ENCODE data around the gene ABCA13. TPM values are rescaled to one million over a fixed set of nuclear protein-coding genes. Genes with fewer than 3 reads are reported as not detected.

The ABCA13 gene
- total RNA-seq, 1 experiment from 2014 or later: 1.7 TPM

- Histone ChIP-seq H3K4me1 (ENCODE audit: control insufficient read depth, insufficient read depth, low read length) (no peaks in the 10 kb centered on the region), H3K27me3 (ENCODE audit: control insufficient read depth, insufficient read depth, low read length) (no peaks in the 10 kb centered on the region), H3K9me3 (ENCODE audit: control insufficient read depth, insufficient read depth, low read depth, low read length) (no peaks in the 10 kb centered on the region), H3K36me3 (ENCODE audit: control insufficient read depth, insufficient read depth, low read length) (no peaks in the 10 kb centered on the region), H3K4me3 (ENCODE audit: low read depth in 2 of 2, low read length in 2 of 2) (no peak overlapping the region), H3K27ac (ENCODE audit: low read length) (no peak overlapping the region)
- no TSS peak for BruUV-seq (replicated peaks)
- DNase-seq (ENCODE audit: low read depth, low spot score): no peak
- no peak for ATAC-seq
- intact Hi-C loops (cut with micrococcal nuclease; ENCODE audit: unreplicated experiment): no loop called here
- ChIA-PET CTCF (no interaction called here), POLR2A (no interaction called here)
- TF ChIP-seq REST (IDR thresholded peaks at IDR 0.05; ENCODE audit: insufficient read depth in 1 of 2, low read depth in 2 of 2, low read length in 1 of 2) (no peak), TCF7L2 (IDR thresholded peaks at IDR 0.05; ENCODE audit: low read depth, low read length) (no peak), SIN3A (IDR thresholded peaks at IDR 0.05; ENCODE audit: borderline replicate concordance, insufficient read depth, low read depth, low read length) (no peak), POLR2AphosphoS5 (IDR thresholded peaks at IDR 0.05; ENCODE audit: low read depth, low read length) (no peak), CTCF (IDR thresholded peaks at IDR 0.05) (no peak)
- in situ Hi-C loops (cut with HindIII; ENCODE audit: low pct_unique_long_range_greater_than_20kb, low sequenced_read_pairs): no loop called here
Measured at GRCh38 chr7:48176356-48176893, 5.2 kb downstream of the ABCA13 start.

- Histone ChIP-seq H3K27ac (ENCODE audit: low read length) (no peak overlapping the region), H3K36me3 (ENCODE audit: control insufficient read depth, insufficient read depth, low read length) (no peaks in the 10 kb centered on the region), H3K9me3 (ENCODE audit: control insufficient read depth, insufficient read depth, low read depth, low read length) (no peaks in the 10 kb centered on the region), H3K4me3 (ENCODE audit: low read depth in 2 of 2, low read length in 2 of 2) (no peak overlapping the region), H3K27me3 (ENCODE audit: control insufficient read depth, insufficient read depth, low read length) (no peaks in the 10 kb centered on the region), H3K4me1 (ENCODE audit: control insufficient read depth, insufficient read depth, low read length) (no peaks in the 10 kb centered on the region)
- POLR2A ChIA-PET: no interaction called here
- ATAC-seq: no peak
- BruUV-seq (replicated peaks): no TSS peak
- DNase-seq (ENCODE audit: low read depth, low spot score): no peak
- in situ Hi-C loops (cut with HindIII; ENCODE audit: low pct_unique_long_range_greater_than_20kb, low sequenced_read_pairs): no loop called here
- TF ChIP-seq SIN3A (IDR thresholded peaks at IDR 0.05; ENCODE audit: borderline replicate concordance, insufficient read depth, low read depth, low read length) (no peak), CTCF (IDR thresholded peaks at IDR 0.05) (no peak), POLR2AphosphoS5 (IDR thresholded peaks at IDR 0.05; ENCODE audit: low read depth, low read length) (no peak), TCF7L2 (IDR thresholded peaks at IDR 0.05; ENCODE audit: low read depth, low read length) (no peak), REST (IDR thresholded peaks at IDR 0.05; ENCODE audit: insufficient read depth in 1 of 2, low read depth in 2 of 2, low read length in 1 of 2) (no peak)
- CTCF ChIA-PET: no interaction called here
- intact Hi-C loops (cut with micrococcal nuclease; ENCODE audit: unreplicated experiment): no loop called here
Measured at GRCh38 chr7:48177271-48177670, 6.0 kb downstream of the ABCA13 start.

Measured in Panc1 (cell line).